Loucy (cell line): ENCODE results near the gene FHIT.

Experiments
- H2AFZ ChIP-seq: fragments of 200-600 bp; sonication (generic); 2 replicates; pipeline ENCODE4 v1.6.0; 2016; ENCODE audit warnings: antibody characterized with exemption, mild to moderate bottlenecking, low read length, moderate library complexity
- H3F3A ChIP-seq: fragments of 200-600 bp; 2 replicates; pipeline ENCODE4 v1.6.0; 2016; ENCODE audit warnings: antibody characterized with exemption, low read depth, mild to moderate bottlenecking
- H3K27me3 ChIP-seq: fragments of 200-600 bp; sonication (generic); 2 replicates; pipeline ENCODE4 v1.6.1; 2014; ENCODE audit warnings: low read length, mild to moderate bottlenecking; ENCODE audit not compliant: insufficient read depth, poor library complexity, severe bottlenecking
- H3K36me3 ChIP-seq: fragments of 200-600 bp; sonication (generic); 2 replicates; pipeline ENCODE4 v1.6.1; 2016; ENCODE audit warnings: low read length; ENCODE audit not compliant: insufficient read depth
- H3K4me1 ChIP-seq: fragments of 200-600 bp; sonication (generic); 2 replicates; pipeline ENCODE4 v1.5.1; 2014; ENCODE audit warnings: low read length, mild to moderate bottlenecking; ENCODE audit not compliant: insufficient read depth, poor library complexity, severe bottlenecking
- H3K4me2 ChIP-seq: fragments of 200-600 bp; sonication (generic); 2 replicates; pipeline ENCODE4 v1.6.0; 2014; ENCODE audit warnings: antibody characterized with exemption, low read length, low read depth, mild to moderate bottlenecking; ENCODE audit not compliant: poor library complexity, severe bottlenecking
- H3K4me3 ChIP-seq: fragments of 200-600 bp; sonication (generic); 2 replicates; pipeline ENCODE4 v1.5.1; 2014; ENCODE audit warnings: low read length, mild to moderate bottlenecking, mixed read lengths; ENCODE audit not compliant: poor library complexity, severe bottlenecking
- H3K79me2 ChIP-seq: fragments of 200-600 bp; sonication (generic); 2 replicates; pipeline ENCODE4 v1.6.1; 2014; ENCODE audit warnings: low read length; ENCODE audit not compliant: insufficient read depth
- H3K9ac ChIP-seq: fragments of 200-600 bp; sonication (generic); 2 replicates; pipeline ENCODE4 v1.6.0; 2014; ENCODE audit warnings: mild to moderate bottlenecking, low read depth, low read length, moderate library complexity; ENCODE audit not compliant: poor library complexity, severe bottlenecking
- H3K9me2 ChIP-seq: fragments of 200-600 bp; sonication (generic); replicated peaks from 2 replicates; pipeline ENCODE4 v1.6.1; 2016; ENCODE audit warnings: low read depth, low read length, mixed read lengths
- H3K9me3 ChIP-seq: fragments of 200-600 bp; sonication (generic); 2 replicates; pipeline ENCODE4 v1.6.1; 2014; ENCODE audit warnings: mild to moderate bottlenecking, antibody characterized with exemption, low read length, low read depth; ENCODE audit not compliant: insufficient read depth
- H4K20me1 ChIP-seq: fragments of 200-600 bp; sonication (generic); 2 replicates; pipeline ENCODE4 v1.6.0; 2014; ENCODE audit warnings: antibody characterized with exemption, low read length, mild to moderate bottlenecking; ENCODE audit not compliant: insufficient read depth, poor library complexity, severe bottlenecking
- CTCF ChIP-seq: fragments of 200-600 bp; sonication (generic); conservative IDR thresholded peaks from 2 replicates; pipeline ENCODE4 v1.5.1; 2014; ENCODE audit warnings: mild to moderate bottlenecking, antibody characterized with exemption, low read length
- EZH2phosphoT487 ChIP-seq: fragments of 200-600 bp; IDR thresholded peaks from 2 replicates; pipeline ENCODE4 v1.6.1; 2018; ENCODE audit warnings: antibody characterized with exemption, mild to moderate bottlenecking, moderate library complexity, borderline replicate concordance

Gene FHIT

GRCh38 chr3:61283876-61284275, 32.6 kb upstream of the FHIT start:
- H3K27me3 ChIP-seq, result no peaks in the 10 kb centered on the region
- no peaks in the 10 kb centered on the region for H3K36me3 ChIP-seq
- no peak overlapping the region for H3K9ac ChIP-seq
- TF ChIP-seq CTCF, result no peak
- no peak for TF ChIP-seq EZH2phosphoT487
- H3K4me3 ChIP-seq, result no peak overlapping the region
- no peaks in the 10 kb centered on the region for H3K9me2 ChIP-seq
- H3K4me2 ChIP-seq, result no peak overlapping the region
- H3K9me3 ChIP-seq, result no peaks in the 10 kb centered on the region
- no peak overlapping the region for H2AFZ ChIP-seq
- H4K20me1 ChIP-seq, result no peaks in the 10 kb centered on the region
- H3K4me1 ChIP-seq, result no peaks in the 10 kb centered on the region
- no peaks in the 10 kb centered on the region for H3K79me2 ChIP-seq
- H3F3A ChIP-seq, result no peaks in the 10 kb centered on the region

- TF ChIP-seq EZH2phosphoT487, result no peak
- no peak for TF ChIP-seq CTCF
These were observed 27.5 kb upstream of the FHIT start for GRCh38 chr3:61278713-61279112.

GRCh38 chr3:61277411-61277810, 26.2 kb upstream of the FHIT start:
- Histone ChIP-seq H3K4me3 (no peak overlapping the region), H3F3A (no peaks in the 10 kb centered on the region), H3K9me3 (no peaks in the 10 kb centered on the region), H2AFZ (no peak overlapping the region), H3K9me2 (no peaks in the 10 kb centered on the region), H3K79me2 (no peaks in the 10 kb centered on the region), H3K27me3 (no peaks in the 10 kb centered on the region), H4K20me1 (no peaks in the 10 kb centered on the region), H3K4me1 (no peaks in the 10 kb centered on the region), H3K36me3 (no peaks in the 10 kb centered on the region), H3K9ac (no peak overlapping the region), H3K4me2 (no peak overlapping the region)
- TF ChIP-seq CTCF, result no peak
- TF ChIP-seq EZH2phosphoT487, result no peak

More at GRCh38 chr3:61278713-61279112, 27.5 kb upstream of the FHIT start:
- no peaks in the 10 kb centered on the region for H3K4me1 ChIP-seq
- H3K4me3 ChIP-seq, result no peak overlapping the region
- no peaks in the 10 kb centered on the region for H3K9me2 ChIP-seq
- no peaks in the 10 kb centered on the region for H3K79me2 ChIP-seq
- H2AFZ ChIP-seq, result no peak overlapping the region
- H3K27me3 ChIP-seq, result no peaks in the 10 kb centered on the region
- H3K36me3 ChIP-seq, result no peaks in the 10 kb centered on the region
- no peak overlapping the region for H3K4me2 ChIP-seq
- H3K9me3 ChIP-seq, result no peaks in the 10 kb centered on the region
- H3K9ac ChIP-seq, result no peak overlapping the region
- no peaks in the 10 kb centered on the region for H3F3A ChIP-seq
- no peaks in the 10 kb centered on the region for H4K20me1 ChIP-seq
